ENCODE results near the gene DEXI. TPM values are rescaled to one million over a fixed set of nuclear protein-coding genes. Genes with fewer than 3 reads are reported as not detected.

DEXI gene
- total RNA-seq, 1 experiment from 2014 or later: 43.2 TPM

GRCh38 chr16:10989559-10989958, 47.3 kb upstream of the DEXI start:
- no peak overlapping the region for H3K4me3 ChIP-seq (ENCODE audit: low read length)
- POLR2A ChIA-PET (ENCODE audit: unreplicated experiment): no interaction called here
- no peak overlapping the region for H3K9ac ChIP-seq (ENCODE audit: low read length)
- TF ChIP-seq CTCF (conservative IDR thresholded peaks at IDR 0.05; ENCODE audit: low read depth, low read length) (no peak), EZH2 (IDR thresholded peaks at IDR 0.05; ENCODE audit: low read length, unreplicated experiment) (no peak)
- no peaks in the 10 kb centered on the region for H3K79me2 ChIP-seq (ENCODE audit: low read length)
- peaks cover 33% of the 10 kb centered on the region for H3K4me1 ChIP-seq (ENCODE audit: insufficient read depth, low read length)
- H3K4me2 ChIP-seq (ENCODE audit: low read length): no peak overlapping the region
- H3K9me2 ChIP-seq (replicated peaks; ENCODE audit: low read length): no peaks in the 10 kb centered on the region
- H4K20me1 ChIP-seq (ENCODE audit: low read length): no peaks in the 10 kb centered on the region
- ATAC-seq: no peak
- H2AFZ ChIP-seq (ENCODE audit: low read length): no peak overlapping the region
- DNase-seq: no peak
- no TSS peak for BruUV-seq (replicated peaks)
- no peaks in the 10 kb centered on the region for H3K36me3 ChIP-seq (ENCODE audit: low read depth, low read length)
- H3K9me3 ChIP-seq (ENCODE audit: low read length): no peaks in the 10 kb centered on the region
- H3K27me3 ChIP-seq (ENCODE audit: low read length): no peaks in the 10 kb centered on the region
- CTCF ChIA-PET: no interaction called here
- H3K27ac ChIP-seq (ENCODE audit: low read length): no peak overlapping the region
- intact Hi-C loops (cut with micrococcal nuclease): no loop called here
- peaks cover 7% of the 10 kb centered on the region for H3F3A ChIP-seq (ENCODE audit: low read length, unreplicated experiment)

DNA sequence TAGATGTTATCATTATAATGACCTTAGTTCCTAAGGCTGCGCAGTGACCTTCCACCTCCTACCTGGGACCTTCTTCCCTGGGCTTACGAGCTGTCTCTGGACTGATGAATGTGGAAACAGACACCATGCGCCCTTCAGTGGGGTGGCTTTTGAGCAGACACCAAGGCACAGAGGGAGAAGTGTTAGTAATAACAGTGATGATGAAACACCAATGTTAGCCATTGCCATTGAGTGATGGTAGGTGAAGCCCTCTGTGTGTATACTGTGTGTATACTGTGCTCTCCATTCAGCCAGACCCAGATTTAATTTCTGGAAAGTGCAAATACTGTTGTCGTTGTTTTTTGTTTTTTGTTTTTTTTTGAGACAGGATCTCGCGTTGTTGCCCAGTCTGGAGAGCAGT, 46.6 kb upstream of the DEXI start:
- POLR2A ChIA-PET (ENCODE audit: unreplicated experiment): no interaction called here
- peaks cover 7% of the 10 kb centered on the region for H3F3A ChIP-seq (ENCODE audit: low read length, unreplicated experiment)
- TF ChIP-seq EZH2phosphoT487 (IDR thresholded peaks at IDR 0.05; ENCODE audit: borderline replicate concordance, low read length) (no peak), EZH2 (IDR thresholded peaks at IDR 0.05; ENCODE audit: low read length, unreplicated experiment) (no peak), CTCF (conservative IDR thresholded peaks at IDR 0.05; ENCODE audit: low read depth, low read length) (no peak)
- no peaks in the 10 kb centered on the region for H4K20me1 ChIP-seq (ENCODE audit: low read length)
- no peak overlapping the region for H3K9ac ChIP-seq (ENCODE audit: low read length)
- no peak overlapping the region for H3K27ac ChIP-seq (ENCODE audit: low read length)
- no peak overlapping the region for H3K4me3 ChIP-seq (ENCODE audit: low read length)
- CTCF ChIA-PET: no interaction called here
- H3K9me3 ChIP-seq (ENCODE audit: low read length): no peaks in the 10 kb centered on the region
- intact Hi-C loops (cut with micrococcal nuclease): no loop called here
- no peaks in the 10 kb centered on the region for H3K79me2 ChIP-seq (ENCODE audit: low read length)
- H2AFZ ChIP-seq (ENCODE audit: low read length): no peak overlapping the region
- no peak for DNase-seq
- no peaks in the 10 kb centered on the region for H3K9me2 ChIP-seq (replicated peaks; ENCODE audit: low read length)
- BruUV-seq (replicated peaks): no TSS peak
- no peaks in the 10 kb centered on the region for H3K36me3 ChIP-seq (ENCODE audit: low read depth, low read length)
- ATAC-seq: no peak
- no peaks in the 10 kb centered on the region for H3K27me3 ChIP-seq (ENCODE audit: low read length)
- peaks cover 33% of the 10 kb centered on the region for H3K4me1 ChIP-seq (ENCODE audit: insufficient read depth, low read length)
- no peak overlapping the region for H3K4me2 ChIP-seq (ENCODE audit: low read length)

DNA sequence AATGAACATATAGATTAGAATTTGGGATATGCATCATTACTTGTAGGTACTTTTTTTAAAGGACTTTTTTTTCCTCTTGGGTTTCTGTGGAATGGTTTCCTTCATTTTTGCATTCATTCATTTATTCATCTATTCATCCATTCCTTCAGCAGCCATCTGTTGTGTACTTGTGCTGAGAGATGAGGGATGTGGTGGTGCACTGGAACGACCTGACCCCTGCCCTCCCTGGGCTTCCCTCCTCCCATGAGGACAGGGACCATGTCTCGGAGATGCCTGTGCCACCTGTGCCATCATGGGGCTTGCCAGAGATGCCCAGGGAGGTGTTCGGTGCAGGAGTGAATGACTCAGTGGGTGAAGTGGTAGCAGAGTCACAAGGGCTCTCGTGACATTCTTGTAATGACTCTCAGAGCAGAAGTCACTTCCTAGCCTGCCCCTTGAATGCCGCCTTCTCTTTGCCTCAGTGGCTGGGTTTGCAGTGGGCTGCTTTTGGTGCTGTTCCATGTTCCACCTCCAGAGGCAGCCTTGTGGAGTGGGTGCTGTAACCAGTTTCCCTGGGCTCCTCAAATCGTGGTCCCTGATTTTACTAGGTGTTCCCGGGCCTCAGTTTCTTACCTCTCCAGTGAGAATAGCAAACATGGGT, 46.0 kb upstream of the DEXI start:
- Histone ChIP-seq H3K27me3 (ENCODE audit: low read length) (no peaks in the 10 kb centered on the region), H3K79me2 (ENCODE audit: low read length) (no peaks in the 10 kb centered on the region), H3K9ac (ENCODE audit: low read length) (no peak overlapping the region), H3K9me2 (replicated peaks; ENCODE audit: low read length) (no peaks in the 10 kb centered on the region), H3K4me3 (ENCODE audit: low read length) (no peak overlapping the region), H3F3A (ENCODE audit: low read length, unreplicated experiment) (peaks cover 7% of the 10 kb centered on the region), H2AFZ (ENCODE audit: low read length) (no peak overlapping the region), H4K20me1 (ENCODE audit: low read length) (no peaks in the 10 kb centered on the region), H3K27ac (ENCODE audit: low read length) (no peak overlapping the region), H3K36me3 (ENCODE audit: low read depth, low read length) (no peaks in the 10 kb centered on the region), H3K9me3 (ENCODE audit: low read length) (no peaks in the 10 kb centered on the region), H3K4me1 (ENCODE audit: insufficient read depth, low read length) (peaks cover 27% of the 10 kb centered on the region), H3K4me2 (ENCODE audit: low read length) (no peak overlapping the region)
- ChIA-PET POLR2A (ENCODE audit: unreplicated experiment) (no interaction called here), CTCF (no interaction called here)
- intact Hi-C loops (cut with micrococcal nuclease): no loop called here
- no peak for ATAC-seq
- peak; percentile 6 for DNase-seq
- TF ChIP-seq CTCF (conservative IDR thresholded peaks at IDR 0.05; ENCODE audit: low read depth, low read length) (peak; percentile 51), EZH2 (IDR thresholded peaks at IDR 0.05; ENCODE audit: low read length, unreplicated experiment) (no peak), EZH2phosphoT487 (IDR thresholded peaks at IDR 0.05; ENCODE audit: borderline replicate concordance, low read length) (no peak)
- no TSS peak for BruUV-seq (replicated peaks)

Data from PC-3 (cell line).